LoVo (cell line): ENCODE data around the gene CCDC187.

ENCODE experiments used
- DNase-seq: peaks from one replicate; pipeline ENCODE4 v3.0.0-alpha.2; 2016; ENCODE audit warnings: low spot score

CCDC187 gene

GRCh38 chr9:136206602-136207275 is 97.2 kb downstream of the CCDC187 start:
- DNase-seq: no peak

DNA sequence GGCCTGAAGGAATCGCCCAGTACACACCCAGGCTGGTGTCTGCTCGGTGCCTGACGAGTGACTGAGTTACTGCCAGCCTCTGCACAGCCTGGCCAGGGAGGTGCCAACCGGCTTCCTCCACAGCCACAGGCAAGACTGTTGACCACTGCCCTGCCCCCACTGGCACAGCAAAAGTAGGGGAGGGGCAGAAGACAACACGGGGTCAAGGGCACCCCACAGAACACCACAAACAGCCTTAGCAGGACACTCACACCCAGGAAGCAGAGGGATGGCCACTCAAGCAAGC is 98.2 kb downstream of the CCDC187 start:
- no peak for DNase-seq

- no peak for DNase-seq
These were observed 98.8 kb downstream of the CCDC187 start, which contains the start of gene LHX3 for GRCh38 chr9:136204838-136205706. TSS of gene LHX3 (minus strand) at chr9:136205128. CDS start at chr9:136205012, 116 bp downstream.

GRCh38 chr9:136204145-136204805 is 99.6 kb downstream of the CCDC187 start:
- no peak for DNase-seq

DNA sequence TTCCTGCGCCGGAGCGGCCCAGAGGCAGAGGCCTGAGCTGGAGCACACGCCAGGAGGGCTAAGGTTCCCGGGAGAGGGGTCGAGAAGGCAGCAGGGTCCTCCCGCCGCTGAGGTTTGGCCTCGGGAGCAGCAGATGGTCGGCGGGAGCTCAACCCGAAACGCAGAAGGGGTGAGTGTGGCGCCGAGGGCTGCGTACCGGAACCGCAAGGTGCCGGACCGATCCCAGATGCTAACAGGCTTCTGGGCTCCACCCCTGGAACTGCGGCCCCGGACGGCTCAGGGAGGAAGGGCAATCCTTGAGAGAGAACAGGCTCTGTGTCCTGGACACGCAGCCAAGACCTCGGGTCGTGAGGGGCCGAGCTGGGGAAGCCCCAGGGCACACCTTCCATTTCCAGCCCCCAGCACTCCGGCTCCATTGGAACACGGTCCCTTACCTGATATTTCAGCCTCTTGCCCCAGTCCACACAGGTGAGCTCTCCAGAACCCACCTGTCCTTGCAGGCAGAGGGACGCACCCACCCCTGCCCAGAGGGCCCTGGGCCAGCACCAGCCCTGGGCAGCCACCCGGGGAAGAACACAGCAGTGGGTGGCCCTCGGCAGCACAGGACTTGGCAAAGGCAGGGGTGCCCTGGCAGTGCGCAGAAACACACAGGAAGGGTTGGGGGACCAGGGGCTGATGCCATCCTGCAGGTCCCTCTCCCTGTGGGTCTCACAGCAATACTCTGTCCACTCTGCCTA is 100.3 kb downstream of the CCDC187 start:
- no peak for DNase-seq

DNA sequence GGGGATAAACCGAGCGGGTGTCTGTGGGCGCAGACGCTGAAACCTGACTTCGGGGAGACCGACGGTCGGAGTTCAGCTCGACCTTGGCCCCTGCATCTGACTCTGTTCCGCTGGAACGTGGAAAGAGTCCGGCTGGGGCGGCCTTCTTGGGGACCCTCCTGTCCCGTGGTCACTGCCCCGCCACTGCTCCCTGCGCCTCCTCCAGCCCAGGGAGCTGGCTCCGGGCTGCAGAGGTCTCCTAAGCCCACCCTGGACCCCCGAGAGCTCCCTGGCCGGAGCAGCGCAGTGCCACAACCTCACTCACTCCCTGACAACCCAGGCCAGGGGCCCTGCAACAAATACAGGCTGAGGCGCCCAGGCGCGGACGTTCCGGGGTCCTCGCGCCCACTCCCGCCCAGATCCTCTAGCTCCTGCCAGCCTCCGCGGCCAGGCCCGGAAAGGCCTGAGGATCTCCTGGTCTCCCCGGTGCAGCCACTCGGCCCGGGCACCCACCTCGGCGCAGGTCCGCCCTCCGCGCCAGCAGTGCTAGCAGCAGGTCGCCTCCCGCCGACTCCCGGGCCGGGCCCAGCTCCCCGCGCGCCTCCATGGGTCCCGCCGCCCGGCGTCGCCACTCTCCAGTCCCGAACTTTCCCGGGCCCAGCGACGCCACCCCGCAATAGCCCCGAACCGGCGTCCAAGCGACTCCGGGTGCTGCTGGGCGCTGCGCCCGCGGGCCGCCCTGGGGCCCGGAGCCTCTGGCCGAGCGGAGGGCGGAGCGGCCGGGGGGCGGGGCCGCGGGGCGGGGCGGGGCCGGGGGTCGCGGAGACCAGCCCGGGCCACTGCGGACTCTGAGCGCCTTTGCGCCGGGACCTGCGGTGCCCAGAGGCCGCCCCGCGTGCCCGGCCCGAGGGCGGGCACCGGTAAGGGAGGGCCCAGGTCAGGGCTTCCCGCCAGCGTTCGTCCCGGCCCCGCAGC is 101.2 kb downstream of the CCDC187 start:
- no peak for DNase-seq

DNA sequence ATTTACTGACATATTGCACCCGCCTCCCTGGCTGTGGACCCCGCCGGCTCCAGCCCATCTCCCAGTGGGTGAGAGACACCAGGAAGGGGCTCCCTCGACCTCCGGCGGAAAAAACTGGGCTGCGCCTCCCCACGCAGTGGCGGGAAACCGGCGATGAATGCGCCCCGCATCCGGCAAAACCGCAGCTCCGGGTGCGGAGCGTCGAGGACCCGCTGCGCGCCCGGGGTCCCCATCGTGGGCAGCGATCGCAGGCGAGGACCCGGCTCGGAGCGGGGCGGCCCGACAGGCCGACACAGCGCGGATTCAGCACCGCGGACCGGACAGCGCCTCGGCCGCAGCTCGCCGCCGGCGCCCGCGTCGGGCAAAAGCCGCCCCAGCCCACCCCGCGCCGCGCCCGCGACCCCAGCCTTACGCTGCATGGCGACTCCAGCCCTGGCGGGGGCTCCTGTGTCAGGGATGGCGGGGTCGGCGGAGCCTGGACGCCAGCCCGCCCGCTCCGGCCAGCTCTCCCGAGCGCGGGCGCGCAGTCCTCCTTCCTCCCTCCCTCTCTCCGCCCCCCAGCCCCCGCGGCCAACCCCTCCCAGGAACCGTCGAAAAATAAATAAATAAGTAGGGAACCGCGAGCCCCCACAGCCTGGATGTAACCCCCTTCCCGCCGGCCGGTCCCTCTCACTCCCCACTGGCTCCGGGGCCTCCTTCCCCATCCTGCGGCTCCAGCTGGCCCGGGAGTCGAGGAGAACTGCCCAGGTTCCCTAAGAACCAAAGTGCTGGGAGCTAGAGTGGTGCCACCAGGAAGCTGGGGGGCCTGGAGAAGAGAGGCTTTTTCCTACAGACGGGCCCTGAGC is 102.1 kb downstream of the CCDC187 start:
- no peak for DNase-seq

DNA sequence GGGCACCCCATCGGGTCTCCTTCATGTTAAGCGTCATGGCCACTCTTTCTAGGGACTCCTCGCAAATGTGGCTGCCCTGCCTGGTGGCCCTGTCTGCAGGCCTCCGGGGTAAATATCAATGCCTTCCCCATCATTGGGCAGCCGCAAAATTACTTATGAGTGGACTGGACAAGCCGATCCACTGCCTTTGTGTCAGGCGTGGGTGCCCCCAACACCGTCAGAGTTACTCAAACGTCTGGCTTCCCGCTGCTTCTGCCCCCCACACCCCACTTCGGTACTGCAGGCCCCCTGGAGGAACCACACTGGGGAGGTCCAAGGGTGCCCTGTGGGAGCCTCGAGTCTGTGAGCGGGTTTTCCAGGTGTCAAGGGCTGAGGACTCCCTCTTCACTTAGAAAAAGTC is 102.7 kb downstream of the CCDC187 start:
- DNase-seq: no peak

- DNase-seq: no peak
These were observed 103.5 kb downstream of the CCDC187 start for GRCh38 chr9:136200424-136200823.
